SJCRH30 (cell line): Measurements from ENCODE around the gene SRP9. TPM values are rescaled to one million over a fixed set of nuclear protein-coding genes. Genes with fewer than 3 reads are reported as not detected.
A peak's percentile ranks its signal among the peaks of the same experiment; 100 is the strongest.

ENCODE experiments used
- DNase-seq, 2 experiments: peaks; one replicate each; pipeline ENCODE4 v3.0.0-alpha.2; 2015 to 2020
- H3K27ac ChIP-seq: fragments of 250-450 bp; sonication (Bioruptor Pico); 2 replicates; pipeline ENCODE4 v1.5.1; 2020; ENCODE audit warnings: mild to moderate bottlenecking, moderate library complexity
- H3K27me3 ChIP-seq: fragments of 250-450 bp; sonication (Bioruptor Pico); 2 replicates; pipeline ENCODE4 v1.5.1; 2020; ENCODE audit warnings: mild to moderate bottlenecking, moderate library complexity
- H3K36me3 ChIP-seq: fragments of 250-450 bp; sonication (Bioruptor Pico); 2 replicates; pipeline ENCODE4 v1.5.1; 2020; ENCODE audit warnings: mild to moderate bottlenecking, moderate library complexity
- H3K4me1 ChIP-seq: fragments of 250-450 bp; sonication (Bioruptor Pico); 2 replicates; pipeline ENCODE4 v1.5.1; 2020; ENCODE audit warnings: mild to moderate bottlenecking, moderate library complexity
- H3K4me3 ChIP-seq: fragments of 250-450 bp; sonication (Bioruptor Pico); 2 replicates; pipeline ENCODE4 v1.5.1; 2020; ENCODE audit warnings: mild to moderate bottlenecking, moderate library complexity
- H3K9me3 ChIP-seq: fragments of 250-450 bp; sonication (Bioruptor Pico); replicated peaks from 2 replicates; pipeline ENCODE4 v1.5.1; 2020; ENCODE audit warnings: mild to moderate bottlenecking, moderate library complexity
- total RNA-seq: library from RNA; depleted of rRNA; stranded (reverse); fragments of >200 nt; shearing (Covaris generic); gene quantifications from 2 replicates; pipeline ENCODE4 v1.2.3, GENCODE V29; 2014

SRP9 gene
- total RNA-seq, 1 experiment from 2014 or later = 654 TPM

- Histone ChIP-seq H3K4me3 (peak overlapping the region; percentile 7), H3K9me3 (no peaks in the 10 kb centered on the region), H3K27ac (peak overlapping the region; percentile 92), H3K27me3 (no peaks in the 10 kb centered on the region), H3K4me1 (peaks cover 73% of the 10 kb centered on the region), H3K36me3 (no peaks in the 10 kb centered on the region)
- no peak for DNase-seq
These were observed 11.5 kb upstream of the SRP9 start for GRCh38 chr1:225765982-225766674.

DNA sequence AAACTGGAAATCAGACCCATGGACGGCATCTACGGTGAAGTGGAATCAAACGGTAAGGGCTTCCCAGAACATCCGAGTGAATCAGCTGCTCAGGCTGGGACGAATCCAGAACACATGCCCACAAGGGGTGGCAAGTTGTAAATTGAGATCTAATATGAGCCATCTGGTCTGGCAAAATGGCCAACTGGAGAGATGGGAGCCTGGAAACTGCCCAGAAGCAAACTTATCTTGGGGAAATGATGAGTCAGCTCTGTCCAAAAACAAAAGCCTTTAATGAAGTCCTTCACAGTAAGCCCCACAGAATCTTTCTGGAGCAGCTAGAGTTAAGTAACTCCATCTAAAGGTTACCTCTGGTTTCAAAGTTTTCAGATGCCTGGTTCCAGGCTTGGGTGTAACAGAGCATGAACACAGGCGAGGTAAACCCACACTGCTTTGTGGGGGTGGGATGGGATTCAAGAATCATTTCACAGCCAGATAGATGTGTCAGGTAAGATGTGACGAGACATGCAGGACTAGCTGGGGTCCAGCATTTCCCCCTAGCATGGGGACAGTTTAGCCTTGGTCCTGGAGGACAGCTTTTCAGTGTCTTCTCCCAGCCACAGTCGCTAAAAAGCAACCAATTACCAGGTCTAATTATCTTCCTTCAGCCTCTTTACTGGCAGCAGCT lies 10.5 kb upstream of the SRP9 start:
- Histone ChIP-seq H3K27me3 (no peaks in the 10 kb centered on the region), H3K4me3 (peak overlapping the region; percentile 7), H3K27ac (peak overlapping the region; percentile 92), H3K36me3 (no peaks in the 10 kb centered on the region), H3K4me1 (peaks cover 77% of the 10 kb centered on the region), H3K9me3 (no peaks in the 10 kb centered on the region)
- DNase-seq = peak; percentile 84 to 88

DNA sequence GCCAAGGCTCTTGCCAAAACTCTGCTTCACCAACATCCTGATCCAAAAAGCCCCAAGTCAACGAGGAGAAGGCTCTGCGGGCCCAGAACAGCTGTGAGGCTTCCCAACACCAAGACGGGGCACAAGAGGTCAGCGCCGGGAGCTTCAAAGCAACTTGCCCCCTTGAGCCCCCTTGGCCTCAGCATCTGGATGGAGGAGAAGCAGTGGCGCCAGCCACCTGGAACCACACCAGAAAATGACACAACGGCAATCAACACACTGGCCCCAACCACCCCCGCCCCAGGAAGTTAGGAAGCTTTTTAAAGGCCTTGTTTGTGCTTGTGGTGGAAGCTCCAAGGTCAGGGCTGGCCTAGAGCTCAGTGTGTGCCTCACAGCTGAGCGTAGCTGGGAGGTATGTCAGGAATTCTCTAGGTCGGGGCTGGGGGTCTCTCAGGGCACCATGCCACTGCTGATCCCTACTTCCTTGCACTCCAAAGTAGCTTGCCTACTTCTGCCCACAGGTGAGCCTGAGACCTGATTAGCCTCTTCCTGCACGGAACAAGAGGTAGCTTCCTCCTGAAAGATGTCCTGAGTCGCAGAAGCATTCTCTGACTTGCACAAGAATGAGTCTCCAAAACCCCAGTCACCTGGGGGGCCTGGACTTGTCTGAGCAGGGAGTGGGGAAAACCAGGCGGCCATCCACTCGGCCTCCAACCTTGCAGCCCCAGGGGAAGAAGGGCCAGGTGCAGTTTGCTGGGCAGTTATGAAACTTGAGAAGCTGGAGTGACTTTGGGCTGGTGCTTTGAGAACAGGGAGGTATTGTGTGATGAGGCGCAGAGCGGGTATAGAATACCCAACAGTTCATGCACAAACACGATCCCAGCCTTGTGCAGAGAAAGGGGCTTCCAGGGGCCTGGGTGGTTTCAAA lies 9.7 kb upstream of the SRP9 start:
- H3K27me3 ChIP-seq = no peaks in the 10 kb centered on the region
- peak overlapping the region; percentile 92 for H3K27ac ChIP-seq
- H3K4me1 ChIP-seq = peaks cover 75% of the 10 kb centered on the region
- H3K4me3 ChIP-seq = no peak overlapping the region
- no peaks in the 10 kb centered on the region for H3K9me3 ChIP-seq
- H3K36me3 ChIP-seq = no peaks in the 10 kb centered on the region
- peak; percentile 93 to 95 for DNase-seq

DNA sequence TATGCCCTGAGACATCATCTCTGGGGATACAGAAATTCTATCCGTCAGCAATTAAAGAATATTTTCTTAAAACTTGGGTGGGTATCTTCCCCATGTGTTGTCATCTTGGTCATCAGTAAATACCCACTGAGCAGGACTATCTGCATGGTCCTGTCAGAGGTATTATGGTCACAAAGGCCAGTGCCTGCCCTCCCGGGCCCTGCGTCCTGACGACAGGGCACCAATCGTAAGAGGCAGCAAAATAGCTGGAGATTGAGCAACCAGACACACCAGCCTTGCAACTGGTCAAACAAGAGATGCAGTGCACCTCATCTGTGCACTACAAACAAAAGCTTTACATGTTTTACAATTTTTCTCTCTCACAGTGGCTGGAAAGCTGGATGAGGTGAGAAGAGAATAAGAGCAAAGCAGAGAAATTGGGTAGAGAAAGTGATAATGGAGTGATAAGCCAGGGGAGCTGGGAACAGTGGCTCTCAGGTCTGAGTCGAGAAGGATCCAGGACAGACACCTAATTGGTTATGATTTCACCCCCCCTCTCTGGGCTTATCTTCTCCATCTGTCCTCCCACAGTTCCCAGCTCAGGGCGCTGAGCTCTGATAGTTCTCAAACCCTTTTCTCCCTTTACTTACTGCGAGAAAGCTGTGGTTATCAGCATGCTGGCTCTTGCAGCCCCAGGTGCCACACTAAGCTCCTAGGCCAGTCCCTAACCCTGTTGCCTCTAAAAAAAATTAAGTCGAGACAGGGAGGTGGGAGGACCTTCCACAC lies 8.8 kb upstream of the SRP9 start:
- peak; percentile 56 to 81 for DNase-seq
- Histone ChIP-seq H3K27me3 (no peaks in the 10 kb centered on the region), H3K9me3 (no peaks in the 10 kb centered on the region), H3K27ac (peak overlapping the region; percentile 92), H3K4me3 (no peak overlapping the region), H3K4me1 (peaks cover 69% of the 10 kb centered on the region), H3K36me3 (no peaks in the 10 kb centered on the region)

DNA sequence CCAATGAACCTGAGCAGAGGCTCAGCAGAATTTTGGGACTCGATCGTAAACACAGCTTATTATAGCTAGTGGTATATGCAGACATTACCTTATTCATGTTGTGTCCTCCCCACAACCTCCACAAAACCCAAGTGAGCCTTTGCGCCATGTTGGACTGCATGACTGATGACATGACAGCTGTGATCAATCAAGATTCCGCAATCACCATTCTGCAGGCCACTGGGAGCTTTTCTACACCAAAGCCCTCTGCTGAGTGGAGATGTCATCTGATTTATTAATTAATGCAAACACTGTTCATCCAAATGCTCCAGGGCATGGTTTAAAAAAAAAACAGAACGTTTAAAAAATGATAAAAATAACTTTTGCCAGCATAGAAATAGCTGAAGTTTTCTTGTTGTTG lies 7.9 kb upstream of the SRP9 start:
- H3K9me3 ChIP-seq = no peaks in the 10 kb centered on the region
- H3K27ac ChIP-seq = peak overlapping the region; percentile 92; the same call in 1 of the 2 replicates
- H3K4me3 ChIP-seq = no peak overlapping the region
- peaks cover 70% of the 10 kb centered on the region for H3K4me1 ChIP-seq
- H3K36me3 ChIP-seq = no peaks in the 10 kb centered on the region
- DNase-seq = peak in 1 of 2 experiments; percentile 39
- H3K27me3 ChIP-seq = no peaks in the 10 kb centered on the region

DNA sequence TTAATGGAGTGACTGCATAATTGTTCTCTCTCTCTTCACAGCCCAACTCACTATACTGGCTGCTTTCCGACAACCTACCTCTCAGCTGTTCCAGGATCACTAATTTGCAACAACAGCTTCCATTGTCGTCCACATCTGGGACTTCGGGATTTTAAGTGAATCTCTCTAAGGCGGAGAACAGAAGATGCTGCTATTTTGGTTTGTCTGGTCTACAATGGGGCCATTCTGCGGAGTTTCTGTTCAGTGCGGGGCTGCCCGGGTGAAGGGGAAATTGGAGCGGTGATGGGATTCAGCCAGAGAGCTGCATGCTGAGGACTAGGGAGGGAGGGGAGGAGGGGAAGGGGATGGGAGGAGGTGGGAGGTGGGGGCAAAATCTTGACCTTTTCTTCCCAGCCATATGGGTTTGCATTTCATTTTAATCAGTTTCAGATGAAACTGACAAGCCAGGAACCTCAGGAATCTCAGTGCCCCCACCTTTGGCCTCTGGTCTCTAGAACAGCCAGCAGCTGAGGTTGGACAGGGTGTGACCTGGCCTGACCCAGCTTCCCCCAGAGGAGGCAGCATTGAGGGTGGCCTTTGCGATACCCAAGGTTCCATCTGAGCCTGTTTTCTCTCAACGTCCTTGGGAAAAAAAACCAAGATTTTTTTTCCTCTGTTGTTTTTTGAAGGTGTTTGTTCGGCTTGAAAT lies 6.9 kb upstream of the SRP9 start:
- Histone ChIP-seq H3K27me3 (no peaks in the 10 kb centered on the region), H3K36me3 (no peaks in the 10 kb centered on the region), H3K4me1 (peaks cover 70% of the 10 kb centered on the region), H3K27ac (peak overlapping the region; percentile 46), H3K4me3 (0 out of 2 replicates have a peak overlapping the region, but pooled peaks have one; percentile 8), H3K9me3 (no peaks in the 10 kb centered on the region)
- DNase-seq = peak; percentile 65 to 86

DNA sequence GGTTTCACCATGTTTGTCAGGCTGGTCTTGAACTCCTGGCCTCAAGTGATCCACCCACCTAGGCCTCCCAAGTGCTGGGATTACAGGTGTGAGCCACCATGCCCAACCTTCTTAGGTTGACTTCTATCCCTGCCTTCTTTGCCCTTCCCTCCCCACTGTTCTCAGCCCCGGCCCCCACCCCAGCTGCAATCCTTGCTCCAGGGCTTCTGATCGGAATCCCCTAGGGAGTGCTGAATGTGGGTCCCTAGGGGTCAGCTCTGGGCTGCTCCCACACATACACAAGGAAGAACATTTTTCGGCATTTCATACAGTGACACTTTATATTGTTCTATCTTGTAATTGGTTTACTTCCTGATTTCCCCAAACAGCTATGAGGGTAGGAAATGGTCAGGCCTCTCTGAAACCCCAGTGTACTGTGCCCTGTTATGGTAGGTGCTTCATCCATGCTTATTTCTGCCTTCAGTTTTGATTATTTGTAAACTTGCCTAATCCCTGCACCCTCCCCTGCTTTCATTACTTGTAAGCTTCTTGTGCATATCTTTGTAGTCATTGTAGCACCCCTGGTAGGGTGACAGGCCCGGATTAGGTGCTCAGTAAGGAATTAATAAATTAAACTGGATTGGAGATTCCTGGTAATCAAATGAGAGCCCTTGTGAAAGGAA lies 5.8 kb upstream of the SRP9 start:
- Histone ChIP-seq H3K27ac (peak overlapping the region; percentile 16; the same call in 1 of the 2 replicates), H3K9me3 (no peaks in the 10 kb centered on the region), H3K27me3 (no peaks in the 10 kb centered on the region), H3K4me1 (peaks cover 62% of the 10 kb centered on the region), H3K36me3 (no peaks in the 10 kb centered on the region), H3K4me3 (no peak overlapping the region)
- no peak for DNase-seq

- no peaks in the 10 kb centered on the region for H3K9me3 ChIP-seq
- no peak overlapping the region for H3K4me3 ChIP-seq
- H3K27ac ChIP-seq = peak overlapping the region; percentile 16; the same call in 1 of the 2 replicates
- peak; percentile 92 to 98 for DNase-seq
- peaks cover 59% of the 10 kb centered on the region for H3K4me1 ChIP-seq
- H3K36me3 ChIP-seq = no peaks in the 10 kb centered on the region
- H3K27me3 ChIP-seq = no peaks in the 10 kb centered on the region
These were observed 5.3 kb upstream of the SRP9 start for GRCh38 chr1:225772323-225772768.

DNA sequence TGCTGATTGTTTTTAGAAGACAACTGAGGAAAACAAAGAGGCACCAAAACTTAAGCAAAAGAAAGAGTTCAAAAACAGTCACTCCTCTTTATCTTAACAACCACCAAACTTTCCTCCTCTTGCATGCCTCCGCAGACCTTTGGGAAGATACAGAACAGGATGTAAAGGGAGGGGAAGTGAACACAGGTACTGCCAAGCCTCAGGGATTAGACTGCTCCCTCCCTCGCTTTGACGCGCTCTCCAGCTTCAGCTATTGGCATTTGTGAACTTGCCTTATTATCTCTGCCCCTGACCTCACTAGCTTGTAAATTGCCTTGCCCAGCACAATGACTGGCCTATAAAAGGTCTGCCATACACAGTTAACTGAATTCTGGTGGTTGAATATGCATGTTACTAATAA lies 4.8 kb upstream of the SRP9 start:
- no peaks in the 10 kb centered on the region for H3K27me3 ChIP-seq
- H3K4me3 ChIP-seq = no peak overlapping the region
- peaks cover 54% of the 10 kb centered on the region for H3K4me1 ChIP-seq
- H3K36me3 ChIP-seq = no peaks in the 10 kb centered on the region
- H3K9me3 ChIP-seq = no peaks in the 10 kb centered on the region
- H3K27ac ChIP-seq = no peak overlapping the region
- no peak for DNase-seq

GRCh38 chr1:225774281-225775147 lies 3.1 kb upstream of the SRP9 start:
- peaks cover 41% of the 10 kb centered on the region for H3K4me1 ChIP-seq
- DNase-seq = no peak
- peak overlapping the region; percentile 32 for H3K27ac ChIP-seq

GRCh38 chr1:225776294-225776693 lies 1.3 kb upstream of the SRP9 start:
- peaks cover 8% of the 10 kb centered on the region; the same call in 1 of the 2 replicates for H3K36me3 ChIP-seq
- H3K9me3 ChIP-seq = no peaks in the 10 kb centered on the region
- no peak overlapping the region for H3K4me3 ChIP-seq
- no peaks in the 10 kb centered on the region for H3K27me3 ChIP-seq
- H3K27ac ChIP-seq = no peak overlapping the region
- peaks cover 26% of the 10 kb centered on the region for H3K4me1 ChIP-seq
- DNase-seq = no peak

More at GRCh38 chr1:225774281-225775147, 3.1 kb upstream of the SRP9 start:
- H3K36me3 ChIP-seq = 0 out of 2 replicates have a peak, but pooled peaks cover 2% of the 10 kb centered on the region
- H3K9me3 ChIP-seq = no peaks in the 10 kb centered on the region
- no peak overlapping the region for H3K4me3 ChIP-seq
- no peaks in the 10 kb centered on the region for H3K27me3 ChIP-seq

DNA sequence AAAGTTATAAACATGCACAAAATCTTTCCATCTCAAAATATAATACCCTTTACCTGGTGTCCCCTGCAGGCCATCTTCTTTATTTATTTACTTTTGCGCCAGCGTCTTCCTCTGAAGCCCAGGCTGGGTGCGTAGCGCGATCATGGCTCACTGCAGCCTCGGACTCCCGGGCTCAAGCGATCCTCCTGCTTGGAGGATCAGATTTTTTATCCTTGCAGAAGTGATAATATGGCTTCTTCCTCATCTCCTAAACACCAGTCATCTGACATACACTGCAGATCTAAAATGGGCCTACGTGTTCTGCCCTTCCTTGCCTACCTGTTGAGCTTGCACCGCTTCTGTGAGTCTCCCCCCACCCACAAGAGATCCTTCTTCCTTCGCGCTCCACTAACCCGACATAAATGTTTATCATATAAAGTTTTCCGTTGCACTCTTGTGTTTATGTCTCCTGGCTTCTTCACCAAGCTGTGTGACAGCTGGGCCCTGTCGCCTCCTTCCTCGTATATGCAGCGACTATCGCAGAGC lies 506 bp upstream of the SRP9 start:
- peak overlapping the region; percentile 88 for H3K4me3 ChIP-seq
- peaks cover 14% of the 10 kb centered on the region; the same call in 1 of the 2 replicates for H3K36me3 ChIP-seq
- H3K27me3 ChIP-seq = no peaks in the 10 kb centered on the region
- DNase-seq = no peak
- H3K27ac ChIP-seq = peak overlapping the region; percentile 99
- H3K4me1 ChIP-seq = peaks cover 18% of the 10 kb centered on the region
- H3K9me3 ChIP-seq = no peaks in the 10 kb centered on the region
